Hepatocyte (in vitro differentiated cells): ENCODE data around the gene LRCOL1. TPM values are rescaled to one million over a fixed set of nuclear protein-coding genes. Genes with fewer than 3 reads are reported as not detected.

ENCODE experiments used
- DNase-seq: peaks from one replicate; pipeline ENCODE4 v3.0.0-alpha.2; 2016; ENCODE audit warnings: low spot score
- H2AFZ ChIP-seq: fragments of 200-600 bp; sonication (generic); 2 replicates; pipeline ENCODE4 v1.6.0; 2016; ENCODE audit warnings: antibody characterized with exemption, mild to moderate bottlenecking
- H3K27ac ChIP-seq: fragments of 200-600 bp; sonication (generic); 2 replicates; pipeline ENCODE4 v1.5.1; 2016; ENCODE audit warnings: mild to moderate bottlenecking
- H3K27me3 ChIP-seq: fragments of 200-600 bp; sonication (generic); 2 replicates; pipeline ENCODE4 v1.6.1; 2016
- H3K36me3 ChIP-seq: fragments of 200-600 bp; sonication (generic); replicated peaks from 2 replicates; pipeline ENCODE4 v1.5.1; 2016; ENCODE audit warnings: low read depth; ENCODE audit not compliant: insufficient read depth
- H3K4me1 ChIP-seq: fragments of 200-600 bp; sonication (generic); 2 replicates; pipeline ENCODE4 v1.5.1; 2016; ENCODE audit warnings: mild to moderate bottlenecking, moderate library complexity; ENCODE audit not compliant: insufficient read depth
- H3K4me2 ChIP-seq: fragments of 200-600 bp; sonication (generic); 2 replicates; pipeline ENCODE4 v1.6.0; 2016
- H3K4me3 ChIP-seq: fragments of 200-600 bp; sonication (generic); 2 replicates; pipeline ENCODE4 v1.5.1; 2016; ENCODE audit warnings: mild to moderate bottlenecking
- H3K79me2 ChIP-seq: fragments of 200-600 bp; sonication (generic); 2 replicates; pipeline ENCODE4 v1.6.0; 2017; ENCODE audit warnings: mild to moderate bottlenecking
- H3K9me2 ChIP-seq: fragments of 200-600 bp; sonication (generic); replicated peaks from 2 replicates; pipeline ENCODE4 v1.6.0; 2017; ENCODE audit warnings: mild to moderate bottlenecking; ENCODE audit not compliant: insufficient read depth
- H3K9me3 ChIP-seq: fragments of 200-600 bp; sonication (generic); 2 replicates; pipeline ENCODE4 v1.5.1; 2016; ENCODE audit warnings: low read depth, mild to moderate bottlenecking
- H4K20me1 ChIP-seq: fragments of 200-600 bp; sonication (generic); 2 replicates; pipeline ENCODE4 v1.6.0; 2016; ENCODE audit warnings: mild to moderate bottlenecking; ENCODE audit not compliant: insufficient read depth, poor library complexity, severe bottlenecking
- EZH2 ChIP-seq: fragments of 200-600 bp; sonication (generic); IDR thresholded peaks from 2 replicates; pipeline ENCODE4 v1.6.1; 2016; ENCODE audit warnings: antibody characterized with exemption, mild to moderate bottlenecking, borderline replicate concordance
- EZH2phosphoT487 ChIP-seq: fragments of 200-600 bp; sonication (generic); IDR thresholded peaks from one replicate; pipeline ENCODE4 v1.6.1; 2018; ENCODE audit warnings: antibody characterized with exemption, mild to moderate bottlenecking, low read depth, moderate library complexity; ENCODE audit not compliant: unreplicated experiment, severe bottlenecking
- WGBS: methylation state at CpG from one replicate; pipeline ENCODE4 v1.1.6; 2016; ENCODE audit warnings: low lambda C conversion rate; ENCODE audit errors: missing lambda C conversion rate; 5-methylcytosine and 5-hydroxymethylcytosine counted together
- polyA plus RNA-seq: library from polyadenylated mRNA; unstranded; fragments of >200 nt; fragmentation: Nextera tagmentation; extraction: Ambion mirVana; gene quantifications from 2 replicates; pipeline ENCODE4 v1.2.1, GENCODE V29; 2016
- total RNA-seq: library from RNA; depleted of rRNA; stranded (reverse); fragments of >200 nt; gene quantifications from 2 replicates; pipeline ENCODE4 v1.2.3, GENCODE V29; 2014
- TF ChIP-seq, protein P1 (sequence below): fragments of 200-600 bp; sonication (generic); IDR thresholded peaks from 2 replicates; pipeline ENCODE4 v1.5.1; 2016; ENCODE audit warnings: antibody characterized with exemption, mild to moderate bottlenecking; ENCODE audit not compliant: poor library complexity

The LRCOL1 gene
- total and polyA plus RNA-seq, 2 experiments from 2014 or later: 0.28 TPM; not detected in 1

- H3K4me2 ChIP-seq: peak overlapping the region; percentile 97
- no peaks in the 10 kb centered on the region for H3K36me3 ChIP-seq
- H3K4me1 ChIP-seq: peaks cover 6% of the 10 kb centered on the region
- H3K27ac ChIP-seq: peak overlapping the region; percentile 71
- H3K9me2 ChIP-seq: no peaks in the 10 kb centered on the region
- H3K9me3 ChIP-seq: no peaks in the 10 kb centered on the region
- TF ChIP-seq EZH2 (no peak), EZH2phosphoT487 (no peak)
- TF ChIP-seq, protein P1, sequence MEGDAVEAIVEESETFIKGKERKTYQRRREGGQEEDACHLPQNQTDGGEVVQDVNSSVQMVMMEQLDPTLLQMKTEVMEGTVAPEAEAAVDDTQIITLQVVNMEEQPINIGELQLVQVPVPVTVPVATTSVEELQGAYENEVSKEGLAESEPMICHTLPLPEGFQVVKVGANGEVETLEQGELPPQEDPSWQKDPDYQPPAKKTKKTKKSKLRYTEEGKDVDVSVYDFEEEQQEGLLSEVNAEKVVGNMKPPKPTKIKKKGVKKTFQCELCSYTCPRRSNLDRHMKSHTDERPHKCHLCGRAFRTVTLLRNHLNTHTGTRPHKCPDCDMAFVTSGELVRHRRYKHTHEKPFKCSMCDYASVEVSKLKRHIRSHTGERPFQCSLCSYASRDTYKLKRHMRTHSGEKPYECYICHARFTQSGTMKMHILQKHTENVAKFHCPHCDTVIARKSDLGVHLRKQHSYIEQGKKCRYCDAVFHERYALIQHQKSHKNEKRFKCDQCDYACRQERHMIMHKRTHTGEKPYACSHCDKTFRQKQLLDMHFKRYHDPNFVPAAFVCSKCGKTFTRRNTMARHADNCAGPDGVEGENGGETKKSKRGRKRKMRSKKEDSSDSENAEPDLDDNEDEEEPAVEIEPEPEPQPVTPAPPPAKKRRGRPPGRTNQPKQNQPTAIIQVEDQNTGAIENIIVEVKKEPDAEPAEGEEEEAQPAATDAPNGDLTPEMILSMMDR: no peak
- peaks cover 27% of the 10 kb centered on the region for H3K79me2 ChIP-seq
- H2AFZ ChIP-seq: no peak overlapping the region
- 0% methylated on average over 2 of the region's 36 CpGs for WGBS
- peak overlapping the region; percentile 75 for H3K4me3 ChIP-seq
- DNase-seq: peak; percentile 58
- H4K20me1 ChIP-seq: peaks cover 23% of the 10 kb centered on the region
- no peaks in the 10 kb centered on the region for H3K27me3 ChIP-seq
Measured at GRCh38 chr12:132560364-132560613, 50.1 kb downstream of the LRCOL1 start.

DNA sequence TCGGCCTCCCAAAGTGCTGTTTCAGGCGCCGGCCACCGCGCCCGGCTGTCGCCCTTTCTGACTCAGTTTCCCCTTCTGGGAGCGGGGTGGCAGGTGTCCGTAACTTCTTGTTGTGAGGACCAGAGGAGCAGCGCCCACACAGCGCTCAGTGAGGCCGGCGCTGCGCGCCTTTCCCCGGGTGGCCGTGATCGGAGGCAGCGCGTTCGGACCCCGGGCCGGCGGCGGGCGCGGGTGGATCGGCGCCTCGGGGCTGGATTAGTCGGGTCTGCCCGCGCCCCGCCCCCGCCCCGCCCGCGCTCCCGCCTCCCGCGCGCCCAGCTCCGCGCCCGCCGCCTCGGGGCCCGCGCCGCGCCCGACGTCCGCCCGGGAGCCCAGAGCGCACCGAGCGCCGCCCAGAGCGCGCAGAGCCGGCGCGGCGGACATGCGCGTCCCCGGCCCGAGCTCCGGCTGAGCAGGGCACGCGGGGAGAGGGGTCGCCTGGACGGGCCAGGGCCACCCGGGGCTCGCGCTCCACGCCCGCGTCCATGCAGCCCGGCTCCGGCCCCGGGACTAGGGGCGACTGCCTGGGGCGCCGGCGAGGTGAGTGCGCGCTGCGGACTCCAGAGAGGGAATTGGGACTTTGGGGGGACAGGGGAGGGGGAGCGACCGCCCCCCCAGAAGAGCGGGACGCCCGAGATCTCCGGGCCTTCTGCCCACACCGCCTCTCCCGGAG lies 50.6 kb downstream of the LRCOL1 start:
- Histone ChIP-seq H3K36me3 (no peaks in the 10 kb centered on the region), H3K4me3 (peak overlapping the region; percentile 75), H3K9me3 (no peaks in the 10 kb centered on the region), H3K4me1 (peaks cover 6% of the 10 kb centered on the region), H4K20me1 (peaks cover 22% of the 10 kb centered on the region), H3K4me2 (peak overlapping the region; percentile 98), H3K9me2 (no peaks in the 10 kb centered on the region), H3K79me2 (peaks cover 22% of the 10 kb centered on the region), H3K27me3 (no peaks in the 10 kb centered on the region), H2AFZ (no peak overlapping the region), H3K27ac (peak overlapping the region; percentile 71)
- peak; percentile 83 for DNase-seq
- WGBS: 1% methylated on average over 49 of the region's 98 CpGs
- TF ChIP-seq, protein P1: no peak

DNA sequence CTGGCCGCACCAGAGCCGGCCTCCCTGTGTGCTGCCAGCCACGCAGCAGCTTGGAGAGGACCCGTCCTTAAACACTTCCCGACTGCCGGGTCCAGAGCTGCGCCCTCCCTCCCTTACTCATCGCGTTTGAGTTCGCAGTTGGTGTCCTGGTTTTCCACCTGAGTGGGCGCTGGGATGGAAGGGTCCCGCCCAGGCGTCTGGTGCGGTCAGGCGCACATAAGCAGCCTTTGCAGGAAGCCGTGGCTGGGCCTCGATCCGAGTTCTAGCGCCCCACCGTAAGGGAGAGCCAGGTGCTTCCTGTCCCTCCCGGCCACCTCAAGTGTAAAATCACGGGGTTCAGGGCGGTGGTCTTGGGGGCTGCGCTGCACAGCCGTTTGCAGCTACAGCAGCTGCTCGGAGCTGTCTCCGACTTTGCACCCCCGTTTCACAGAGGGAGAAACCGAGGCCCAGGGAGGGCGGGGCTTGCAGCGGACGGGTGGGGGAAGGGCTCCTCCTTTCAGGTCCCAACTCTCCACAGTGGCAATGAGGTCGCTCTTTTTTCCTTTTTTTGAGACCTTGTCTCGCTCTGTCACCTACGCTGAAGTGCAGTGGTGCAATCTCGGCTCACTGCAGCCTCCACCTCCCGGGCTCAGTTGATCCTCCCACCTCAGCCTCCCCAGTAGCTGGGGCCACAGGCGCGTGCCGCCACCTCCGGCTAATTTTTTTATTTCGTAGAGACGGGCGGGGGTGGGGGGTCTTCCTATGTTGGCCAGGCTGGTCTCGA lies 51.3 kb downstream of the LRCOL1 start:
- no peak overlapping the region for H3K27ac ChIP-seq
- H3K4me1 ChIP-seq: peaks cover 6% of the 10 kb centered on the region
- no peaks in the 10 kb centered on the region for H3K9me2 ChIP-seq
- H3K4me3 ChIP-seq: peak overlapping the region; percentile 67
- TF ChIP-seq EZH2phosphoT487: no peak
- H2AFZ ChIP-seq: no peak overlapping the region
- 90% methylated on average over 41 of the region's 45 CpGs for WGBS
- peaks cover 20% of the 10 kb centered on the region for H3K79me2 ChIP-seq
- H3K9me3 ChIP-seq: no peaks in the 10 kb centered on the region
- no peaks in the 10 kb centered on the region for H3K36me3 ChIP-seq
- H4K20me1 ChIP-seq: peaks cover 20% of the 10 kb centered on the region
- no peaks in the 10 kb centered on the region for H3K27me3 ChIP-seq
- peak overlapping the region; percentile 98 for H3K4me2 ChIP-seq
- DNase-seq: no peak

- H4K20me1 ChIP-seq: peaks cover 16% of the 10 kb centered on the region
- TF ChIP-seq EZH2: no peak
- TF ChIP-seq, protein P1: no peak
- no peak for TF ChIP-seq EZH2phosphoT487
Measured at GRCh38 chr12:132558042-132558856, 52.1 kb downstream of the LRCOL1 start.

More at GRCh38 chr12:132558042-132558856, 52.1 kb downstream of the LRCOL1 start:
- Histone ChIP-seq H3K9me3 (no peaks in the 10 kb centered on the region), H3K4me1 (peaks cover 6% of the 10 kb centered on the region), H3K36me3 (no peaks in the 10 kb centered on the region), H3K4me2 (no peak overlapping the region), H3K27ac (no peak overlapping the region), H3K27me3 (no peaks in the 10 kb centered on the region), H3K9me2 (no peaks in the 10 kb centered on the region), H3K79me2 (peaks cover 15% of the 10 kb centered on the region), H2AFZ (no peak overlapping the region), H3K4me3 (no peak overlapping the region)
- WGBS: 88% methylated on average over 35 of the region's 35 CpGs
- no peak for DNase-seq
